GM23248 (cell line): Measurements from ENCODE around the gene COQ9. TPM values are rescaled to one million over a fixed set of nuclear protein-coding genes. Genes with fewer than 3 reads are reported as not detected.

Source experiments
- DNase-seq: peaks from one replicate; pipeline ENCODE4 v3.0.0-alpha.2; 2015
- H2AFZ ChIP-seq: fragments of 200-600 bp; sonication (generic); 2 replicates; pipeline ENCODE4 v1.6.1; 2016; ENCODE audit warnings: antibody characterized with exemption
- H3F3A ChIP-seq: fragments of 200-600 bp; sonication (generic); 2 replicates; pipeline ENCODE4 v1.6.1; 2016; ENCODE audit warnings: mild to moderate bottlenecking, antibody characterized with exemption, mixed run types; ENCODE audit not compliant: insufficient read depth
- H3K27ac ChIP-seq: fragments of 200-600 bp; sonication (generic); 2 replicates; pipeline ENCODE4 v1.5.1; 2016; ENCODE audit warnings: mild to moderate bottlenecking
- H3K27me3 ChIP-seq: fragments of 200-600 bp; sonication (generic); replicated peaks from 2 replicates; pipeline ENCODE4 v1.6.1; 2016; ENCODE audit warnings: mild to moderate bottlenecking; ENCODE audit not compliant: insufficient read depth
- H3K36me3 ChIP-seq: fragments of 200-600 bp; sonication (generic); 2 replicates; pipeline ENCODE4 v1.6.1; 2016; ENCODE audit warnings: low read depth, mild to moderate bottlenecking
- H3K4me1 ChIP-seq: fragments of 200-600 bp; sonication (generic); 2 replicates; pipeline ENCODE4 v1.6.1; 2016; ENCODE audit warnings: mild to moderate bottlenecking; ENCODE audit not compliant: insufficient read depth
- H3K4me2 ChIP-seq: fragments of 200-600 bp; sonication (generic); one replicate; pipeline ENCODE4 v1.6.1; 2016; ENCODE audit warnings: mild to moderate bottlenecking; ENCODE audit not compliant: unreplicated experiment
- H3K4me3 ChIP-seq: fragments of 200-600 bp; sonication (generic); 2 replicates; pipeline ENCODE4 v1.5.1; 2016; ENCODE audit warnings: mild to moderate bottlenecking
- H3K79me2 ChIP-seq: fragments of 200-600 bp; sonication (generic); 2 replicates; pipeline ENCODE4 v1.6.1; 2016; ENCODE audit warnings: mild to moderate bottlenecking; ENCODE audit not compliant: insufficient read depth
- H3K9ac ChIP-seq: fragments of 200-600 bp; sonication (generic); 2 replicates; pipeline ENCODE4 v1.6.1; 2016; ENCODE audit warnings: mild to moderate bottlenecking
- H3K9me2 ChIP-seq: fragments of 200-600 bp; sonication (generic); 2 replicates; pipeline ENCODE4 v1.6.1; 2016; ENCODE audit warnings: mixed run types, mild to moderate bottlenecking, moderate library complexity; ENCODE audit not compliant: insufficient read depth
- H3K9me3 ChIP-seq: fragments of 200-600 bp; sonication (generic); one replicate; pipeline ENCODE4 v1.6.1; 2017; ENCODE audit warnings: low read depth
- H4K20me1 ChIP-seq: fragments of 200-600 bp; sonication (generic); 2 replicates; pipeline ENCODE4 v1.6.0; 2016; ENCODE audit not compliant: insufficient read depth
- EZH2 ChIP-seq: fragments of 200-600 bp; sonication (generic); IDR thresholded peaks from 2 replicates; pipeline ENCODE4 v1.6.1; 2018; ENCODE audit warnings: antibody characterized with exemption, mild to moderate bottlenecking; ENCODE audit not compliant: insufficient read depth, poor library complexity, severe bottlenecking
- EZH2phosphoT487 ChIP-seq: fragments of 200-600 bp; sonication (generic); IDR thresholded peaks from 2 replicates; pipeline ENCODE4 v1.6.1; 2018; ENCODE audit warnings: antibody characterized with exemption, moderate library complexity, mild to moderate bottlenecking, low read depth; ENCODE audit not compliant: insufficient read depth
- WGBS, 2 experiments: methylation state at CpG; one replicate each; pipeline ENCODE4 v1.1.6; 2015 to 2017; ENCODE audit warnings: low lambda C conversion rate in 2 of 2, low coverage in 1 of 2; ENCODE audit errors: missing lambda C conversion rate in 2 of 2; 5-methylcytosine and 5-hydroxymethylcytosine counted together
- in situ Hi-C: fragments of 300-500 bp; cut with MboI; formaldehyde crosslinking; loops from 2 replicates; pipeline ENCODE4 v1.15.0; 2020
- polyA plus RNA-seq: library from polyadenylated mRNA; unstranded; fragments of >200 nt; fragmentation: Nextera tagmentation; extraction: Ambion mirVana; gene quantifications from 2 replicates; pipeline ENCODE4 v1.2.1, GENCODE V29; 2016
- total RNA-seq: library from RNA; depleted of rRNA; stranded (reverse); fragments of >200 nt; shearing (Covaris generic); gene quantifications from 2 replicates; pipeline ENCODE4 v1.2.3, GENCODE V29; 2014

COQ9 gene
- total and polyA plus RNA-seq, 2 experiments from 2014 or later = 41.3 to 41.8 TPM

DNA sequence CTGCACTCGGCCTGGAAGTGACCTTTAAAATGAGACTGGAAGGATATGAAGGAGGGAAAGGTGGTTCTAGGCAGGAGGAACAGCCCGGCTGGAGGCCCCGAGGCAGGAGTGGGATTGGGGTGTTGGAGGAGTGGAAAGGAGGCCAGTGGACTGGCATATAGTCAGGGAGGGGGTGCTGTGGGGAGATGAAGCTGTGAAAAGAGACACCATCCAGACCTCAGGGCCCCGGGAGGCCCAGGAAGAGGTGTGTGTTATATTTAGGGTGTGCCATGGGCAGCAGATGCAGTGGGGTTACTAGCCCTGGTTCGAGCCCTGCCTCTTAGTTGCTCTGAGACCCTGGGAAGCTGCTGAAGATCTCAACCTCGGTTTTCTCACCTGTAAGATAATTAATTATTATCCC is 57.9 kb downstream of the COQ9 start:
- Histone ChIP-seq H3K4me1 (no peaks in the 10 kb centered on the region), H3K79me2 (no peaks in the 10 kb centered on the region), H3K4me2 (no peak overlapping the region), H3K4me3 (no peak overlapping the region), H4K20me1 (no peaks in the 10 kb centered on the region), H2AFZ (no peak overlapping the region), H3F3A (no peaks in the 10 kb centered on the region), H3K9ac (no peak overlapping the region), H3K27me3 (peaks cover 7% of the 10 kb centered on the region; the same call in 1 of the 2 replicates), H3K9me2 (no peaks in the 10 kb centered on the region), H3K27ac (no peak overlapping the region), H3K9me3 (no peaks in the 10 kb centered on the region), H3K36me3 (no peaks in the 10 kb centered on the region)
- no peak for TF ChIP-seq EZH2phosphoT487
- TF ChIP-seq EZH2 = no peak
- WGBS, 2 experiments = 47 to 55% methylated on average over 6 of the region's 6 CpGs
- in situ Hi-C loops = no loop called here
- no peak for DNase-seq

DNA sequence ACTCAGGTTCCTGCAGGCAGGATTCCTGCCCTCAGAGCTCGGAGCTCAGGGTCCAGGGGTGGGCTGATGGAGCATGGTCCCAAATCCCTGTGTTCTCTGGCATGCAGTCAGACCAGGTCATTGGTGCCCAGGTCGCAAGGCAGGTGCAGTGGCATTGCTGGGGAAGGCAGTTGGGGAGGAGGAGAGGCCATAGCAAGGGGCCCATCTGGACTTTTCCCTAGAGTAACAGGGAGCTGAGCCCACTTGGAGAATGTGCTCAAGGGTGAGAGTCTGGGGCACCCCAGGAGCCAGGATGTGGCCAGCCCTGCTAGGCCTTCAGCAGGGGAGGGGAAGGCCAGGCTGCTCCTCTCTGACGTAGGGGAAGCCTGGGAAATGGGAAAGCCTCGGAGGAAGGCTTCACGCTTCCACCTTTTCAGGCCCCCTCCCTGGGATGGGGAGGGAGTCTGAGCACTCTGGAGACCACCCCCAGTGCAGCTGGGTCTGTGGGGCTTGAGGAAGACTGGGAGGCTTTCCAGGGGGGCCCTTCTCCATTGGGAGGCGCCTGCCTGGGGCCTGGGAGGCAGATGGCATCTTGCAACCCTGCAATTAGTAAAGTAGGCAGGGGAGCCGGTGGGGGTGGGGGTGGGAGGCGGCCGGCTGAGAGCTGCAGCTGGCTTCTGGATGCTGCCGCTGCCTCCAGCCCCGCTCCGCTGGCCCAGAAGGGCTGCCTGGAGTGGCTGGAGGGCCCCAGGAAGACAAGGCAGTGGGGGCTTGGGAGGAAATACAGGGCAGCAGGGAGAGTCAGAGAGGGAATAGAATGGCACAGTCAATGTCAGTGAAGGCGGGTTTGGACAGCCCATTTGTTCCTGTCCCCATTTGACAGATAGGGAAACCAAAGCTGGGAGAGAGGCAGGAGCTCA is 60.1 kb downstream of the COQ9 start:
- no peaks in the 10 kb centered on the region for H3F3A ChIP-seq
- peaks cover 7% of the 10 kb centered on the region; the same call in 1 of the 2 replicates for H3K27me3 ChIP-seq
- H3K9me3 ChIP-seq = no peaks in the 10 kb centered on the region
- H2AFZ ChIP-seq = no peak overlapping the region
- no peaks in the 10 kb centered on the region for H3K9me2 ChIP-seq
- 68 to 72% methylated on average over 11 to 13 of the region's 13 CpGs for WGBS, 2 experiments
- no peaks in the 10 kb centered on the region for H3K79me2 ChIP-seq
- DNase-seq = no peak
- H3K9ac ChIP-seq = no peak overlapping the region
- in situ Hi-C loops = no loop called here
- H3K36me3 ChIP-seq = no peaks in the 10 kb centered on the region
- no peak for TF ChIP-seq EZH2phosphoT487
- no peak overlapping the region for H3K4me3 ChIP-seq
- no peaks in the 10 kb centered on the region for H4K20me1 ChIP-seq
- no peak overlapping the region for H3K4me2 ChIP-seq
- no peak overlapping the region for H3K27ac ChIP-seq
- no peaks in the 10 kb centered on the region for H3K4me1 ChIP-seq

DNA sequence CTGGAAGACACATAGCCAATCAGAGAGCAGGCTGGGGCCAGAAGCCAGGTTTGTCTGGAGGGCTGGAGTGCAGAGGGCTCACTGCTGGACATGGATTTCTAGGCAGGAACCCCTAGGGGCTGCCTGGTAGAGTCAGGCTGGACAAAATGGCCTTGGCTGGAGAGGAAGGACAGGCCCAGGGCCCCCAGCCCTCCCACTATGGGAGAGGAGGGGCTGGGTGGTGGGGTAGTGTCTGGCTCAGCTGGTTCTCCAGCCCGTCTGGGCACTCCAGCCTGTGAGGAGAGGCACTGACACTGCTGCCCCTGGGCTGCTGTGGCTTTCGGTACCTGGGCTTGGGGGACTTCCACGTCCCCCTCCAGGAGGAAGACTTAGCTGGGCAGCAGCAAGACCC is 60.8 kb downstream of the COQ9 start:
- H3K4me1 ChIP-seq = no peaks in the 10 kb centered on the region
- no peaks in the 10 kb centered on the region for H4K20me1 ChIP-seq
- H3K9ac ChIP-seq = no peak overlapping the region
- no peaks in the 10 kb centered on the region for H3K9me3 ChIP-seq
- no peak overlapping the region for H3K4me3 ChIP-seq
- no peaks in the 10 kb centered on the region for H3K36me3 ChIP-seq
- no peaks in the 10 kb centered on the region for H3K9me2 ChIP-seq
- TF ChIP-seq EZH2 = no peak
- no peak for TF ChIP-seq EZH2phosphoT487
- in situ Hi-C loops = no loop called here
- DNase-seq = no peak
- H3K4me2 ChIP-seq = no peak overlapping the region
- WGBS, 2 experiments = 70 to 78% methylated on average over 3 of the region's 3 CpGs
- no peaks in the 10 kb centered on the region for H3F3A ChIP-seq
- peaks cover 7% of the 10 kb centered on the region; the same call in 1 of the 2 replicates for H3K27me3 ChIP-seq
- H3K79me2 ChIP-seq = no peaks in the 10 kb centered on the region
- H3K27ac ChIP-seq = no peak overlapping the region
- no peak overlapping the region for H2AFZ ChIP-seq

DNA sequence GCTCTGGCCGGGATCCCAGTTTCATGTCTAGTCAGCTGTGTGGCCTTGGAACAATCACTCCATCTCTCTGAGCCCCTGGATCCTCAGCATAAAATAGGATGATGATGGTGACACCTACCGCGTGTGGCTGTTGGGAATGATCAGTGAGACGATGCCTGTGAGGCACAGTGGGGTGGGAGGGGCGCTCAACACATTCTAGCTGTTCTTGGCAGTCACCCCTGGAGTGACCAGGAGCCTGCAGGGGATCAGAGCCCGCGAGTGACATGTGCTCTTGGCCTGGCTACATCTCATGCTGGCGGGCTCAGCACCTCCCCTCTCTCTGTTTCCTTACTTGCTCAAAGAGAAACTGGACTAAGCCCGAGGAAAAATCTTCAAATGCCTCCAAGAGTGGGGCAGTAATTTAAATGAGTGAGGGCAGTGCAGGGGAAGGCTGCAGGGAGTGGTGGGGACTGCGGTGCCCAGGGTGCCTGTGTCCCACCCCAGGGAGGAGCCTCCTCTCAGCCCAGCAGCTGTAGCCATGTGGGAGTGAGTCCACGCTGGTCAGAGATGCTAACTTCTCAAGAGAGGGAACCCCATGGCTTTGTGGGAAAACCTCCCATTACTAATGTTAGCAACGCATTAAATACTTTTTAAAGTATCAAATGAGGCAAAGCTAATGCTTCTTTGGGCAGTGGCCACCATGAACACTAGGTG is 62.1 kb downstream of the COQ9 start:
- Histone ChIP-seq H3K4me3 (no peak overlapping the region), H3K36me3 (no peaks in the 10 kb centered on the region), H3F3A (no peaks in the 10 kb centered on the region), H3K9me2 (no peaks in the 10 kb centered on the region), H3K4me1 (no peaks in the 10 kb centered on the region), H3K4me2 (no peak overlapping the region), H4K20me1 (no peaks in the 10 kb centered on the region), H3K27ac (no peak overlapping the region), H3K9me3 (no peaks in the 10 kb centered on the region), H3K27me3 (peaks cover 5% of the 10 kb centered on the region; the same call in 1 of the 2 replicates), H3K79me2 (no peaks in the 10 kb centered on the region), H2AFZ (no peak overlapping the region), H3K9ac (no peak overlapping the region)
- no peak for TF ChIP-seq EZH2
- no peak for TF ChIP-seq EZH2phosphoT487
- whole genome bisulfite sequencing, 2 experiments = 32 to 37% methylated on average over 12 of the region's 12 CpGs
- in situ Hi-C loops = no loop called here
- peak; percentile 25 for DNase-seq
